ENCODE measurements around the gene CIC. TPM values are rescaled to one million over a fixed set of nuclear protein-coding genes. Genes with fewer than 3 reads are reported as not detected.

Gene CIC
- total RNA-seq, 1 donor from 2014 or later: 36.1 TPM

GRCh38 chr19:42272989-42273406, 3.9 kb downstream of the CIC start:
- no peaks in the 10 kb centered on the region for H3K27me3 ChIP-seq
- DNase-seq (ENCODE audit: extremely low spot score in 2 of 2): no peak
- H3K4me3 ChIP-seq: no peak overlapping the region
- no peak overlapping the region for H3K27ac ChIP-seq
- peaks cover 74% of the 10 kb centered on the region for H3K4me1 ChIP-seq
- no peaks in the 10 kb centered on the region for H3K9me3 ChIP-seq
- intact Hi-C loops (cut with DNase I): no loop called here
- peaks cover 0 to 28% of the 10 kb centered on the region in 2 donors for H3K36me3 ChIP-seq
- TF ChIP-seq CTCF (IDR thresholded peaks at IDR 0.05): no peak
- TF ChIP-seq POLR2A (IDR thresholded peaks at IDR 0.05): no peak
- no peak for TF ChIP-seq POLR2AphosphoS5 (IDR thresholded peaks at IDR 0.05; ENCODE audit: insufficient read depth in 1 of 2, low read depth in 1 of 2)

GRCh38 chr19:42273407-42274064, 4.5 kb downstream of the CIC start:
- Histone ChIP-seq H3K9me3 (no peaks in the 10 kb centered on the region), H3K36me3 (peaks cover 0 to 28% of the 10 kb centered on the region in 2 donors), H3K4me1 (peaks cover 80% of the 10 kb centered on the region), H3K4me3 (no peak overlapping the region), H3K27me3 (no peaks in the 10 kb centered on the region), H3K27ac (no peak overlapping the region)
- intact Hi-C loops (cut with DNase I): no loop called here
- no peak for TF ChIP-seq POLR2A (IDR thresholded peaks at IDR 0.05)
- no peak for TF ChIP-seq POLR2AphosphoS5 (IDR thresholded peaks at IDR 0.05; ENCODE audit: insufficient read depth in 1 of 2, low read depth in 1 of 2)
- TF ChIP-seq CTCF (IDR thresholded peaks at IDR 0.05): no peak
- no peak for DNase-seq (ENCODE audit: extremely low spot score in 2 of 2)

DNA sequence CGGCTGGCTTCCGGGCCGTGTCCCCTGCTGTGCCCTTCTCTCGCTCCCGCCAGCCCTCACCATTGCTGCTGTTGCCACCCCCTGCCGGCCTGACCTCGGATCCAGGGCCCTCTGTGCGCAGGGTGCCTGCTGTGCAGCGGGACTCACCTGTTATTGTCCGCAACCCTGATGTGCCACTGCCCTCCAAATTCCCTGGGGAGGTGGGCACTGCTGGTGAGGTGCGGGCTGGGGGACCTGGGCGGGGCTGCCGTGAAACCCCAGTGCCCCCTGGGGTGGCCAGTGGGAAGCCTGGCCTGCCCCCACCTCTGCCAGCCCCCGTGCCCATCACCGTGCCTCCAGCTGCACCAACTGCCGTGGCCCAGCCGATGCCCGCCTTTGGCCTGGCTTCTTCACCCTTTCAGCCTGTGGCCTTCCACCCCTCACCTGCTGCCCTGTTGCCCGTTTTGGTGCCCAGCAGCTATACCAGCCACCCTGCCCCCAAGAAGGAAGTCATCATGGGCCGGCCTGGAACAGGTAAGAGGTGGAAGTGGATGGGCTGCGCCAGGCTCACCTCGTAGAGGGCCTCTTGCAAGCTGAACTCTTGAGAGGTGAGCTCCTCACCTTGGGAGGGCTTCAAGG, 5.1 kb downstream of the CIC start:
- intact Hi-C loops (cut with DNase I): no loop called here
- Histone ChIP-seq H3K9me3 (no peaks in the 10 kb centered on the region), H3K27me3 (no peaks in the 10 kb centered on the region), H3K27ac (no peak overlapping the region), H3K4me1 (peaks cover 86% of the 10 kb centered on the region), H3K36me3 (peaks cover 0 to 28% of the 10 kb centered on the region in 2 donors), H3K4me3 (no peak overlapping the region)
- DNase-seq (ENCODE audit: extremely low spot score in 2 of 2): no peak
- TF ChIP-seq POLR2A (IDR thresholded peaks at IDR 0.05): no peak
- no peak for TF ChIP-seq POLR2AphosphoS5 (IDR thresholded peaks at IDR 0.05; ENCODE audit: insufficient read depth in 1 of 2, low read depth in 1 of 2)
- TF ChIP-seq CTCF (IDR thresholded peaks at IDR 0.05): no peak

GRCh38 chr19:42275103-42275502, 6.1 kb downstream of the CIC start:
- intact Hi-C loops (cut with DNase I): no loop called here
- no peak overlapping the region for H3K27ac ChIP-seq
- peaks cover 0 to 28% of the 10 kb centered on the region in 2 donors for H3K36me3 ChIP-seq
- no peak overlapping the region for H3K4me3 ChIP-seq
- H3K27me3 ChIP-seq: no peaks in the 10 kb centered on the region
- no peak for TF ChIP-seq POLR2A (IDR thresholded peaks at IDR 0.05)
- TF ChIP-seq POLR2AphosphoS5 (IDR thresholded peaks at IDR 0.05; ENCODE audit: insufficient read depth in 1 of 2, low read depth in 1 of 2): no peak
- no peak for TF ChIP-seq CTCF (IDR thresholded peaks at IDR 0.05)
- no peaks in the 10 kb centered on the region for H3K9me3 ChIP-seq
- peaks cover 86% of the 10 kb centered on the region for H3K4me1 ChIP-seq
- no peak for DNase-seq (ENCODE audit: extremely low spot score in 2 of 2)

DNA sequence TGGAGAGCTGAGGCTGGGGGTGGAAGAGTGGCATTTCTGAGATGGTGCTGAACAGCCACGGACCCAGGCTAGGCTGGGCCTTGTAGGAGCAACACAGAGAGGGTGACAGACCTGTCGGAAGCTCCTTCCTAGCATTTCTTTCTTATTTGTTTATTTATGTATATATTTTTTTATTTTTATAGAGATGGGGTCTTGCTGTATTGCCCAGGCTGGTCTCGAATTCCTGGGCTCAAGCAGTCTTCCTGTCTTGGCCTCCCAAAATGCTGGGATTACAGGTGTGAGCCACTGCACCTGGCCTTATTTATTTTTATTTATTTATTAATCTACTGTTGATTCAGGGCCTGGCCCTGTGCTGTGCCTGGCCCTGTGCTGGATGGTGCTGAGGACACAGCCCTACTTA, 6.5 kb downstream of the CIC start:
- intact Hi-C loops (cut with DNase I): no loop called here
- Histone ChIP-seq H3K4me3 (no peak overlapping the region), H3K4me1 (peaks cover 82% of the 10 kb centered on the region), H3K27me3 (no peaks in the 10 kb centered on the region), H3K36me3 (peaks cover 0 to 28% of the 10 kb centered on the region in 2 donors), H3K27ac (no peak overlapping the region), H3K9me3 (no peaks in the 10 kb centered on the region)
- DNase-seq (ENCODE audit: extremely low spot score in 2 of 2): no peak
- TF ChIP-seq POLR2A (IDR thresholded peaks at IDR 0.05): no peak
- TF ChIP-seq POLR2AphosphoS5 (IDR thresholded peaks at IDR 0.05; ENCODE audit: insufficient read depth in 1 of 2, low read depth in 1 of 2): no peak
- TF ChIP-seq CTCF (IDR thresholded peaks at IDR 0.05): no peak
